PC-3 (cell line): Measurements from ENCODE around the gene DCTN2. TPM values are rescaled to one million over a fixed set of nuclear protein-coding genes. Genes with fewer than 3 reads are reported as not detected.

Experiments
- ATAC-seq: fragments of 200-7000 bp; cut with Tn5 transposase; 2 replicates; pipeline ENCODE4 v1.9.1; 2020; ENCODE audit warnings: mild to moderate bottlenecking, moderate library complexity
- BruUV-seq: library from RNA; stranded (reverse); fragments of 400-500 nt; replicated peaks from 2 replicates; lab custom pipeline; 2021; lab: Mats Ljungman, UMichigan
- CTCF ChIA-PET: fragments of 300-600 bp; sonication (Branson Sonifier 250); formaldehyde crosslinking; loops from one replicate; lab custom pipeline; 2022; ENCODE audit warnings: antibody characterized with exemption; lab: Charles Lee
- POLR2A ChIA-PET: fragments of 300-600 bp; sonication (Branson Sonifier 250); formaldehyde crosslinking; loops from one replicate; lab custom pipeline; 2022; ENCODE audit warnings: antibody characterized with exemption; ENCODE audit not compliant: unreplicated experiment; lab: Charles Lee
- DNase-seq: peaks from one replicate; pipeline ENCODE4 v3.0.0-alpha.2; 2015
- H2AFZ ChIP-seq: fragments of 300-600 bp; sonication (generic); 2 replicates; pipeline ENCODE4 v1.6.0; 2016; ENCODE audit warnings: antibody characterized with exemption, low read length
- H3F3A ChIP-seq: fragments of 300-600 bp; sonication (generic); one replicate; pipeline ENCODE4 v1.6.0; 2017; ENCODE audit warnings: antibody characterized with exemption, low read length, control low read depth, mild to moderate bottlenecking; ENCODE audit not compliant: unreplicated experiment
- H3K27ac ChIP-seq: fragments of 300-600 bp; sonication (generic); 2 replicates; pipeline ENCODE4 v1.5.1; 2016; ENCODE audit warnings: mild to moderate bottlenecking, low read length
- H3K27me3 ChIP-seq: fragments of 300-600 bp; sonication (generic); 2 replicates; pipeline ENCODE4 v1.6.1; 2016; ENCODE audit warnings: low read length, mixed read lengths
- H3K36me3 ChIP-seq: fragments of 300-600 bp; sonication (generic); 2 replicates; pipeline ENCODE4 v1.6.1; 2016; ENCODE audit warnings: low read depth, mixed run types, low read length, mixed read lengths
- H3K4me1 ChIP-seq: fragments of 300-600 bp; sonication (generic); 2 replicates; pipeline ENCODE4 v1.5.1; 2016; ENCODE audit warnings: low read length; ENCODE audit not compliant: insufficient read depth
- H3K4me2 ChIP-seq: fragments of 300-600 bp; sonication (generic); 2 replicates; pipeline ENCODE4 v1.6.0; 2016; ENCODE audit warnings: low read length
- H3K4me3 ChIP-seq: fragments of 300-600 bp; sonication (generic); 2 replicates; pipeline ENCODE4 v1.5.1; 2016; ENCODE audit warnings: mild to moderate bottlenecking, low read length, mixed read lengths
- H3K79me2 ChIP-seq: fragments of 300-600 bp; sonication (generic); 2 replicates; pipeline ENCODE4 v1.6.1; 2017; ENCODE audit warnings: low read length, mixed read lengths
- H3K9ac ChIP-seq: fragments of 300-600 bp; sonication (generic); 2 replicates; pipeline ENCODE4 v1.6.0; 2016; ENCODE audit warnings: mild to moderate bottlenecking, low read length
- H3K9me2 ChIP-seq: fragments of 300-600 bp; sonication (generic); replicated peaks from 2 replicates; pipeline ENCODE4 v1.6.1; 2016; ENCODE audit warnings: mixed run types, low read length, mixed read lengths
- H3K9me3 ChIP-seq: fragments of 300-600 bp; sonication (generic); 2 replicates; pipeline ENCODE4 v1.6.1; 2016; ENCODE audit warnings: low read length, mixed read lengths
- H4K20me1 ChIP-seq: fragments of 300-600 bp; sonication (generic); 2 replicates; pipeline ENCODE4 v1.6.1; 2016; ENCODE audit warnings: low read length, mixed read lengths
- CTCF ChIP-seq: fragments of 300-600 bp; sonication (generic); conservative IDR thresholded peaks from 2 replicates; pipeline ENCODE4 v1.5.1; 2017; ENCODE audit warnings: antibody characterized with exemption, low read depth, mild to moderate bottlenecking, low read length
- EZH2 ChIP-seq: fragments of 300-600 bp; sonication (generic); IDR thresholded peaks from one replicate; pipeline ENCODE4 v1.6.1; 2017; ENCODE audit warnings: antibody characterized with exemption, mild to moderate bottlenecking, low read length; ENCODE audit not compliant: unreplicated experiment
- EZH2phosphoT487 ChIP-seq: fragments of 300-600 bp; sonication (generic); IDR thresholded peaks from 2 replicates; pipeline ENCODE4 v1.6.1; 2018; ENCODE audit warnings: mild to moderate bottlenecking, antibody characterized with exemption, low read length, borderline replicate concordance
- intact Hi-C: fragments of 100-400 bp; cut with micrococcal nuclease; formaldehyde crosslinking; loops from 2 replicates; pipeline ENCODE4 v1.9.0; 2023
- total RNA-seq: library from RNA; depleted of rRNA; stranded (reverse); fragments of >200 nt; gene quantifications from 2 replicates; pipeline ENCODE4 v1.2.3, GENCODE V29; 2014

The DCTN2 gene
- total RNA-seq, 1 experiment from 2014 or later = 88.5 TPM

- ChIA-PET POLR2A (no interaction called here), CTCF (no interaction called here)
- DNase-seq (no peak), ATAC-seq (no peak)
- Histone ChIP-seq H3K9ac (no peak overlapping the region), H3F3A (no peaks in the 10 kb centered on the region), H2AFZ (no peak overlapping the region), H4K20me1 (no peaks in the 10 kb centered on the region), H3K4me3 (no peak overlapping the region), H3K36me3 (no peaks in the 10 kb centered on the region), H3K79me2 (peaks cover 26% of the 10 kb centered on the region), H3K9me2 (no peaks in the 10 kb centered on the region), H3K27ac (no peak overlapping the region), H3K9me3 (no peaks in the 10 kb centered on the region), H3K27me3 (no peaks in the 10 kb centered on the region), H3K4me2 (peak overlapping the region; percentile 90; the same call in 1 of the 2 replicates), H3K4me1 (peaks cover 15% of the 10 kb centered on the region)
- no TSS peak for BruUV-seq
- intact Hi-C loops = no loop called here
- TF ChIP-seq CTCF = no peak
- no peak for TF ChIP-seq EZH2phosphoT487
- TF ChIP-seq EZH2 = no peak
These were observed 972 bp upstream of the DCTN2 start for GRCh38 chr12:57548013-57548315.

GRCh38 chr12:57547288-57548012 is 458 bp upstream of the DCTN2 start:
- H3F3A ChIP-seq = no peaks in the 10 kb centered on the region
- peaks cover 15% of the 10 kb centered on the region for H3K4me1 ChIP-seq
- CTCF ChIA-PET = interaction anchor here (0.5 to 1.0 kb wide), 2 partner anchors 36 to 45 kb away, joined by 4 to 5 read pairs; no protein-coding TSS in a partner anchor
- POLR2A ChIA-PET = interaction anchor here (0.5 to 0.6 kb wide), 3 partner anchors 24 to 777 kb away, joined by 3 to 5 read pairs (median 4); no protein-coding TSS in a partner anchor
- H3K79me2 ChIP-seq = peaks cover 26% of the 10 kb centered on the region
- DNase-seq = no peak
- no peaks in the 10 kb centered on the region for H3K9me3 ChIP-seq
- BruUV-seq = TSS peak; percentile 34
- ATAC-seq = no peak
- intact Hi-C loops = loop anchor here (2.0 kb wide), 1 partner anchor 35 kb away; no protein-coding TSS in a partner anchor
- H3K27me3 ChIP-seq = no peaks in the 10 kb centered on the region
- peak overlapping the region; percentile 89 for H3K4me3 ChIP-seq
- H3K36me3 ChIP-seq = no peaks in the 10 kb centered on the region
- H2AFZ ChIP-seq = peak overlapping the region; percentile 86
- H3K27ac ChIP-seq = no peak overlapping the region
- peak overlapping the region; percentile 90 for H3K4me2 ChIP-seq
- peak overlapping the region; percentile 99; the same call in 1 of the 2 replicates for H3K9ac ChIP-seq
- H3K9me2 ChIP-seq = no peaks in the 10 kb centered on the region
- no peaks in the 10 kb centered on the region for H4K20me1 ChIP-seq
- TF ChIP-seq CTCF (no peak), EZH2phosphoT487 (no peak), EZH2 (no peak)
